C4-2B (cell line): ENCODE data around the gene ARHGAP20.

ENCODE experiments used
- H3K27ac ChIP-seq: fragments of 450-650 bp; 2 replicates; pipeline ENCODE4 v1.5.1; 2017
- ZFX ChIP-seq: fragments of 450-650 bp; IDR thresholded peaks from 2 replicates; pipeline ENCODE4 v1.6.1; 2017
- TF ChIP-seq, protein P1 (sequence below): fragments of 450-650 bp; conservative IDR thresholded peaks from 2 replicates; pipeline ENCODE4 v1.5.1; 2017; ENCODE audit warnings: mild to moderate bottlenecking

ARHGAP20 gene

DNA sequence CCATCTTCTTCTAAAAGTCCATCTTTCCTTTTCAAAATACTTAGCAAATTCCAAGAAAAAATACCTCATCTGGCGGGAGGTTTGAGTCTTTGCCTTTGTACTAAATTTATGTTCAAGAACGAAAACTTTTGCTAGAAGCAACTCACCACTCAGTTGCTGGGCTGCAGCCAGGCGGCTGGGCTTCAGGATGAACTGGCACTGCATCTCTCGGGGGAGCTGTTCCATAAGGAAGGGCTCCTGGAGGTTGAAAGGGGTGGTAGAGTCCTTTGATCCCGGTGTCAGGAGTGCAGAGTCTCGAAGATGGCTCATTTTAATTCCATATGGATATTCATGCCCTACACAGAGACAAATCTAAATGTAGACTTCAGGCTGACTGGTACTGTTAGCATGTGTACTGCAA lies 105.8 kb downstream of the ARHGAP20 start:
- H3K27ac ChIP-seq, result no peak overlapping the region
- no peak for TF ChIP-seq ZFX
- TF ChIP-seq, protein P1, sequence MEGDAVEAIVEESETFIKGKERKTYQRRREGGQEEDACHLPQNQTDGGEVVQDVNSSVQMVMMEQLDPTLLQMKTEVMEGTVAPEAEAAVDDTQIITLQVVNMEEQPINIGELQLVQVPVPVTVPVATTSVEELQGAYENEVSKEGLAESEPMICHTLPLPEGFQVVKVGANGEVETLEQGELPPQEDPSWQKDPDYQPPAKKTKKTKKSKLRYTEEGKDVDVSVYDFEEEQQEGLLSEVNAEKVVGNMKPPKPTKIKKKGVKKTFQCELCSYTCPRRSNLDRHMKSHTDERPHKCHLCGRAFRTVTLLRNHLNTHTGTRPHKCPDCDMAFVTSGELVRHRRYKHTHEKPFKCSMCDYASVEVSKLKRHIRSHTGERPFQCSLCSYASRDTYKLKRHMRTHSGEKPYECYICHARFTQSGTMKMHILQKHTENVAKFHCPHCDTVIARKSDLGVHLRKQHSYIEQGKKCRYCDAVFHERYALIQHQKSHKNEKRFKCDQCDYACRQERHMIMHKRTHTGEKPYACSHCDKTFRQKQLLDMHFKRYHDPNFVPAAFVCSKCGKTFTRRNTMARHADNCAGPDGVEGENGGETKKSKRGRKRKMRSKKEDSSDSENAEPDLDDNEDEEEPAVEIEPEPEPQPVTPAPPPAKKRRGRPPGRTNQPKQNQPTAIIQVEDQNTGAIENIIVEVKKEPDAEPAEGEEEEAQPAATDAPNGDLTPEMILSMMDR, result no peak

DNA sequence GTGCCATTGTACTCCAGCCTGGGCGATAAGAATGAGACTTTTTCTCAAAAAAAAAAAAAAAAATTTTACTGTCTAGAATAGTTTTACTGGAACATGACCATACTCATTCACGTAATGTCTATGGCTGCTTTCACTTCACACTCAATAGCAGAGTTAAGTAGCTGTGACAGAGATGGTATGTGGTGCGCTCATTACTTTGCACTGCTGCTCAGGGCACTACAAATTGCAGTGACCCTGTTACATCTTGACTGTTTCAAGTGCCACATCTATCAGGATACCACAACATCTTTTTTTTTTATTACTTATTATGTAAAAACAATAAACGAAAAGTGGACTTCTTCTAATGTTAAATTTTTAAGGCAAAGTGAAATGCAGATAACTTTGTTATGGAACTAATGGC lies 110.3 kb downstream of the ARHGAP20 start:
- H3K27ac ChIP-seq, result no peak overlapping the region
- TF ChIP-seq, protein P1, result no peak
- no peak for TF ChIP-seq ZFX

DNA sequence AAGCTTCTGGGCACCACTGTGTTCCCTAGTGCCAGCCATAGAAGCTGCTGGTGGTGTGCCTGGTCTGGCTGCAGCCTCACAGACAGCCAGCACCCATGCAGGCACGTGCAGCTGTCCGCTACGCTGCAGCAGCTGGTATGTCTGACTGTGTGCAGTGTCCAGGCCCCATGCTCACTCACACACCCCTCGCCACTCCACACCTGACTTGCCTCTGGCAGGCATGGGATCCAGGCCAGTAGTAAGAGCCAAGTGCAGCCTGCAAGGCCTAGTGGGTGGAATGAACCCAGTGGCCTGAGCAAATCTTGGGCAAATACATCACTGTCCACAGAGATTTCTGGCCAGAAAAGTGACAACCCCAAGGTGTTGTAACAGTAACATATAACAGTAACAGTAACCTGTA lies 111.9 kb downstream of the ARHGAP20 start:
- TF ChIP-seq, protein P1, result no peak
- no peak overlapping the region for H3K27ac ChIP-seq

DNA sequence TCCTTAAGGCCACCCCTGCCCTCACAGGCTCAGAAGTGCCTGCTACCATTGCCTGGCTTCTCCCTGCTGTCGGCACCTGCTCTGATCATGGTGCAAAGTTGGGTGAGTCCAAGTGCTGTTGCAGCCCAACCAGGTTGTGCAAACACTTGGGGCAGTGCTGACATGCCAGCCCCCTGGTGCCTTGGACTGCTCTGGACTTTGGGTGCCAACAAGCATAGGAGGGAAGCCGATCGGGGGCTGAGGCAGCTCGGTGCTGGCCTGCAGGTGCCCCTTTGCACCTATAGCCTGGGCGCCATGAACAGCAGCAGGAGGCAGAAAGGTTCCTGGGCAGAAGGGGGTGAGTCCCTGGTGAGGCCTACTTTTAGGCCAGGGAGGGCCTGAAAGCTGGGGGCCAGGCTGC lies 113.0 kb downstream of the ARHGAP20 start:
- H3K27ac ChIP-seq, result no peak overlapping the region
- TF ChIP-seq, protein P1, result no peak
- no peak for TF ChIP-seq ZFX

DNA sequence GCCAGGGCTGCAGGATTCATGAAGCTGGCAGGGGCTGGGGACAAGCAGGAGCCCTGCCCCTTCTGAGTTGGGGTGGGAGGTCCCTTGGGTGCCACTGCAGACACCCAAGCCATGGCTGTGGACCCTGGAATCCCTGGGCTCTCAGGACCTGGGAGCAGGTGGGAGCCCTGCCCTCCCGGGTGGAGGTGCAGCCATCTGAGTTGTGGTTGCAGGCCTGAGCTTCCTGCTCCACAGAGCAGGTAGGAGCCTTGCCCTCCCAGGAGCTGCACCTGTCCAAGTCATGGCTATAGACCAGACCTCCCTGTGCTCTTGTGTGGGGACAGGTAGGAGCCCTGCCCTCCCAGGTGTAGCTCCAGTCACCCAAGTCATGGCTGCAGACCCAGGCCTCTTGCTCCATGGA lies 113.5 kb downstream of the ARHGAP20 start:
- no peak overlapping the region for H3K27ac ChIP-seq
- no peak for TF ChIP-seq ZFX
- TF ChIP-seq, protein P1, result no peak

DNA sequence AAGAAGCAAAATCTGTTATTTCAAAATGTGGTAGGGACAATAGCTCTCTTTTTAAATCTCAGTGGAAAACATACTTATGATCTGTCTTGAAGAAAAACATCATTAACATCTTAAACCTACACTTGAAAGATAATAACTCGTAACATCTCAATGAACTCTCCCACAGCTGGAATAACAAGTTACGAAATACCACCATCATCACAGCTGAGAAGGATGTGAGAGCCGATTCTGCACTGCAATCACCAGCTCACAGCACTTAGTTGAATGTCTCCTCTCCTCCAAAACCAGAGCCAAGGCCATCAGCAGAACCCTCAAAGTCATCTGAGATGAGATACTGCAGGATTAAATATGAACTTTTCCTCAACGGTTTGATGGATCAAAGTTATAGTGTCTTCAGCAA lies 124.3 kb downstream of the ARHGAP20 start:
- TF ChIP-seq, protein P1, result no peak
- no peak for TF ChIP-seq ZFX
- no peak overlapping the region for H3K27ac ChIP-seq

DNA sequence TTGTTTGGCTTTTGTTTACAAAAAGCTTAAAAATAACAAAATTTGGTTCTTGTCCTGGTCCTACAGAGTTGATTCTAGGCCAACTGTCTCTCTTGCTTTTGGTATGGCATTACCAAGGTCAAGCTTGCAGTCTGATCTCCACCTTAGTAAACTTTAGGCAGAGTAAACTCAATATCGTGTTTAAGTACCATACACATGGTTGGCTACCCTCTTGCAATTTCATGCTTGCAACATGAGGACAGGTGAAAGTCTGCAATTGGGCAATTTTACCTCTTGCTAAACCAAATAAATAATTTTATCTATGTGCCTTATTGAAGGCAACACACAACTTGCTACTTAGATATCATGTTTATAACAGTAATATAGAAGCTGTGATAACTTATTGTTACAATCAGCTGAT lies 125.1 kb downstream of the ARHGAP20 start:
- H3K27ac ChIP-seq, result no peak overlapping the region
- TF ChIP-seq ZFX, result no peak

DNA sequence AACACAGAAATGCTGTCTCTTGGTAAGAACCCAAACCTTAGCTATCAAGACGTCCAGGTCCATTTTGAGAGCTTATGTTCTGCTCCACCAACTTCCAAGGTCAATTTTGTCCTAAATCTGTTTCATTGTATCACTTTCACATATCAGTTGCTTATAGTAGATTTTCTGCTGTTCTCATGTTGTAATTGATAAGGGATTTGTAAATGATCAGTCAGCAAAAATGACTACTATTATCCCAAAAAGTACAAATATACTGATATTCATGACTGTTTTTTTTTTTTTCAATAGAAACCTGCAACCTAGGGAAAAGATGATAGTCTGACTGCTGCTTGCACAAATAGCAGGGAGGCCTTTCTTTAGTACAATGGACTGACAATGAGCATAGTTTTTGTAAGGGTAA lies 128.1 kb downstream of the ARHGAP20 start:
- no peak for TF ChIP-seq ZFX
- TF ChIP-seq, protein P1, result no peak

More for the DNA sequence above, 128.1 kb downstream of the ARHGAP20 start:
- no peak overlapping the region for H3K27ac ChIP-seq
